Activated naive CD4-positive, alpha-beta T cell treated with Interleukin-2 at 50 U/mL for 16 hours (primary cell): ENCODE data around the gene CFAP46.
"Not testable (repeated sequence)": the region's sequence is repeated elsewhere in the genome, so short reads cannot be mapped to it uniquely, and the experiment has no call there.

Source experiments
- DNase-seq: peaks from one replicate; pipeline ENCODE4 v3.0.0-alpha.2; 2020

Gene CFAP46

DNA sequence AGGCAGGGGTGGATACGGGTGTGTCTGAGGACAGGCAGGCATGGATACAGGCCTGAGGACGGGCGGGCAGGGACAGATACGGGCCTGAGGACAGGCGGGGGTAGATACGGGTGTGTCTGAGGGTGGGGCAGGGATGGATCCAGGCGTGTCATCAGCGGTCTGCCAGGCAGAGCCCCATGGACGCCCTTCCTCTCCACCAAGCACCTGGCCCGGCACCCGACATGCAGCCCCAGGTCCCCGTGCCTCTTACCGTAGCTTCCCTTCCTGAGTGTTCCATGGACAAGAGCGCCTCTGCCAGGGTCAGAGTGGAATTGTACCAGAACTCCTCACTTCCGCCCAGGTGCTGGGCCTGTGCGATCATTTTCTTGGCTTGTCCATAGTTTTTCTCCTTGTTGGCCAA lies 81.8 kb downstream of the CFAP46 start:
- no peak for DNase-seq

DNA sequence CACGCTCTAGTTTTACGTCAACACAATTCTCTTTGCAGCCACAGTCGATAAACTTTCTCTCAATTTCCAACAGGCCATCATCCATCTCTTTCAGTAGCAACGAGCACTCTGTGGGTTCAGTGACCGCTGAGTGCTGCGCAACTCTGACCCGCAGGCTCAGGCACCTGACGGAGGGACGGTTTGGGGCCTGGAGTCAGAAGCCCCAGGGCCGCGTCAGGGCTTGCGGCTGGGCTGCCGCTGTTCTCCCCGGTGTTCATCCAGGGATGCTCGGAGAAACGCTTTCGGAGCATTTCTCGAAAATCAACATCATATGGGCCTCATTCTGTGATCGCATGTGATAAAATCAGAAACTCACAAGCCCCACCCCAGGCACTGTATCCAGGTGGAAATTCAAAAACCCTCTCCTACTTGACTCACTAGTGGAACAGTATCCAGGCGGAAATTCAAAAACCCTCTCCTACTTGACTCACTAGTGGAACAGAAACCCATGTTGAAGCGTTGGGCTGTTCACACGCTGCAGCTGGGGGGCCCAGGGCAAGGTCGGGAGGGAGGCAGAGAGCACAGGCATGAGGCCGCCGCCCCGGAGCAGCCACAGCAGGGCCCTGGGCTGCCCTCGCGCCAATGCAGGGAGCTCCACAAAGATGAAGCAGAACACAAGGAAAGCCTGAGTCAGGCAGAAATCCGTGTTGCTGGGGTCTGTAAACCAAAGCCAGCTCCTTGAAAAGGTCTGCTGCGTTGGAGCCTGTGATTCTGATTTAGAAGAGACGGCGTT lies 83.1 kb downstream of the CFAP46 start:
- no peak for DNase-seq

DNA sequence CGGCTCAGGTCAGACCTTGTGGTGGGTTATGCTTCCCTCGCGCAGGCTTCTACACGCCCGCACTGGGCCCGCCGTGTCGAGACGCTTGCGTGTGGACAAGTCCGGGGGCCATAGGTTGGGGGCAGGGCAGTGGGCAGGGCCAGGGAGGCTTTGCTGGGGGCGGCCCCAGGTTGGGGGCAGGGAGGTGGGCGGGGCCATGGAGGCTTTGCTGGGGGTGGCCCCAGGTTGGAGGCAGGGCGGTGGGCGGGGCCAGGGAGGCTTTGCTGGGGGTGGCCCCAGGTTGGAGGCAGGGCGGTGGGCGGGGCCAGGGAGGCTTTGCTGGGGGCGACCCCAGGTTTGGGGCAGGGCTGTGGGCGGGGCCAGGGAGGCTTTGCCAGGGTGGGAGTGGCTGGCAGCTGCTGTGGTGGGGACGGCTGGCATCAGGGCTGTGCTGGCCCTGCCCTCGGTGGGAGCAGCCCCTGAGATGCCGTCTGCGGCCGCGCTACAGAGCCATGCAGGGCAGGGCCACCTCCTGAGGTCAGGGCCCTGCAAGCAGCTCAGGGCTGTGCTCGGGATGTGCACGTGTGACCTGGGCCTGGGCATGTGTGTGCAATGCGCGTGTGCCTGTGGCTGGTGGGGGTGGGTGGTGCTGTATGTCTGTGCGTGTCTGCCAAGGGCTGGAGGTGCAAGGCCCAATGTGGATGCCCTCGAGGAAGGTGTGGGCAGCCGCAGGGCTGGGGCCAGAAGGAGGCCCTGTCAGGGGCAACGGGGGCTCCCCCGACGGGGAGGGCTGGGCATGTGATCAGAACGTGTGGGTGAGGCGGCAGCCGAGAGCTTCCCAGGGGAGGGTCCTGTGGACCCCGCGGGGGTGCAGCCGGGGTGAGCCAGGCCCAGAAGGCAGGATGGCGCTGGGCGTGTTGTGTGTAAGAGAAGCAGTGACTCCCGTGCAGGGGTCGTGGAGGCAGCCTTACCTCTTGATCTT lies 84.0 kb downstream of the CFAP46 start:
- DNase-seq: no peak

DNA sequence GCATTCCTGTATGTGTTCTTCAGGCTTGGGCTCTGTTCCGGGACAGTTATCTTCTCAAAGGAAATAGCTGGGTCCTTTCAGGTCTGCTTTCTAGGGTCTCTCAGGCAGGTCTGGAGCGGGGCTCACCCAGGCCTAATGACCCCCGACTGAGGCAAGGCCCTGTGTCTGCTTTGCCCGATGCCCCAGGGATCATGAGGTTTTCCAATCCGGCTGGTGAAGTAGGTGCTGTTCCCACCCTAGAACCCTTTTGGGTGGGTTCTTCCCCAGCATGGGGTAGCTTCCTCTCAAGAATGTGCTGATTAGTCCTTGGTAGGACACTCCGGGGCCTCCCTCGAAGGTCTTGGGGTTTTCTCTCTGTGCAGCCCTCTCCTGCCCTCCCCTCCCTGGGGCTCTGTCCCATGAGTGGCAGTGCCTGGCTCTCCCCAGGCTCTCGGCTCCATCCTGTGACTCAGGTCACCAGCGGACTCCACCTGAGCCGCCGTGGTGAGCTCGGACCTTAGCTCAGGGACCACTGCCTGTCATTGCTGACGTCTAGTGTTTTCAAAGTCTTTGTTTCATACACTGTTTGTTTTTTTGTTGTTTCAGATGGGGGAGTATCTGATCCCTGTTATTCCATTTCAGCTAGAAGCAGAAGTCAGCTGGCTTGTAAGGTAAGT lies 85.4 kb downstream of the CFAP46 start:
- DNase-seq: no peak

DNA sequence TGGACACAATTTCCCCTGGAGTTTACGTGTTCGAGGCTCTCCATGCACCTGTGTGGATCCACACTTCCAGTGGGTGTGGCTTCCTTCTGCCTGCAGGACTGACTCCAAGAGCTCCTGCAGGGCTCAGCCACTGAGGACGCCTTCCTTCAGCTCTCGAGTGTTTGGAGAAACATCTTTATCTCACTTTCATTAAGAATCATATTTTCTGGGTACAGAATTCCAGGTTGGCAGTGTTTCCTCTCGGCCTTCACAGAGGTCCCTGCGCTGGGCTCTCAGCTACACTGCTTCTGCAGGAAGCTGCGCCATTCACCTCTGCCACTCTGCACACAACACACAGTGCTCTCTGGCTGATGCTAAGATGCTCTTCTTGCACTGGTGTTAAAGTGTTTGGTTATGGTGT lies 86.5 kb downstream of the CFAP46 start:
- DNase-seq: no peak

DNA sequence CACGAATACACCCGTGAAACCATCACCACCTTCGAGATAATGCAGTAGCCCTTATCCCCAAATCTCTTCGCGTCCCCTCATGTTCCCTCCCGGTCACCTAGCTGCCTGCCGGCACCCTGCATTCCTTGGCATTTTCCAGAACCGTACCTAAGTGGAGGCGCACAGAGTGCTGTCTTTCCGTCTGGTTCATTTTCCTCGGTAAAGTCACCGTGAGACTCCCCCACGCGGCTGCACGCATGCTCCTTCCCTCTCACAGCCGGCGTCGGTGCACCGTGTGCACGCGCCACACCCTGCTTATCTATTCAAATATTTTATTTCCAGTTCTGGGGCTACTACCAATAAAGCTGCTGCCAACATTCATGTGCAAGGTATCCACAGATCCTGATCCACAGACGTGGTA lies 90.9 kb downstream of the CFAP46 start:
- no peak for DNase-seq

DNA sequence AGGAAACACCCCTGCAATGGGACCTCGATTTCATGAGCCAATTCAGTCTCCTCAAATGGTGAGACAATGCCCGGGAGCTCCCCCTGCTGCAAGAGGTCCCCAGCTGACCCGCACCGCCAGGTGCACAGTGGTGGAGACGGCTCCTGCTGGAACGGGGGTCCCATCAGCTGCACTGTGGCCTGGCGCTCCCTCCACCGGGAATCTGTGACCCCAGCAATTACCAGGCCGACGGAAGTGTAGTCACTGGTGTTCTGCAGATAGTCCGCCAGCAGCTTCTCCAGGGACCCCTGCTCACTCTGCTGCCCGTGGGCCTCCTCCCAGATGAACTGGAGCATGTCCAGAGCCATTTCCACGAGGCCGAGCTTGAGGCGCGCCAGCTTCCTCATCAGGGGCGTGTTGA lies 91.5 kb downstream of the CFAP46 start:
- no peak for DNase-seq

DNA sequence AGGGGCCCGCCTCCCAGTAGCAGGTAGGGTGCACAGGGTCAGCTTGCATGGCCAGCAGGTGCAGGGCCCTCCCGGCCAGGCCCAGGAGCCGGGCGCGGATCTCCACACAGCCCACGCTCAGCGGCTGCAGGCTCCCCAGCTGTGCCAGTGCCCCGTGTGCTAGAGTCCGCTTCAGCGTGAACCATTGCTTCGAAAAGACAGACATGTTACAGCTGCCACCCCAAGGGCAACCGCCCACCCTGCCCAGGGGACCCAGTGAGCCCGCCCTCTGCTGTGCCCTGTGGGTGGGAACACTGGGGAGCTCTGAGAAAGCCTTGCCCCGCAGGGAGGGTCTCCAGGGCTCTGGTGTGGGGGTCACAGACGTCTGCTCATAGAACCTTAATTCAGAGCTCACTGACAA lies 92.1 kb downstream of the CFAP46 start:
- DNase-seq: no peak

DNA sequence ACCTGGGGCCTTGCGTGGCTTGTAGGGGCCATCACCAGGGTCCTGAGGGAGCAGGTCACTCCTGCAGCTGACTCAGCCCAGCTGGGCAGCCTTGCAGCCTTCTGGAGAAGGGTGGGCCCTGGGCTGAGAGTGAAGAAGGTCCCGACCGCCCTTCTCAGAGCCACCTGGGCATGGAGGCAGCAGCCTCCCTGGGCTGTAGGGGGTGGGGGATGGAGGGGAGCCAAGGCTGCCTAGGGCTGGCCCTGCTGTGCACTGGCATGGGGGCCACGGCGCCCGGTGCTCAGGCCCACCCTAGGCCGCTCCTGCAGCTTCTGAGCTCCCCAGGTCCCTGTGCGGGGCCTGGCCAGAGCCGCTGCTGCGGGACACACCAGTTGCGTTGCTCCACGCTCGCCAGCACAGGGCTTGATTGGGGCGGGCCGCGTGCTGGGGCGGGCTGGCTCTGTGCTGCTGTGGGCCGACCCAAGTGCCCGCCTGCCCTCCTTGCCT lies 92.8 kb downstream of the CFAP46 start:
- no peak for DNase-seq

DNA sequence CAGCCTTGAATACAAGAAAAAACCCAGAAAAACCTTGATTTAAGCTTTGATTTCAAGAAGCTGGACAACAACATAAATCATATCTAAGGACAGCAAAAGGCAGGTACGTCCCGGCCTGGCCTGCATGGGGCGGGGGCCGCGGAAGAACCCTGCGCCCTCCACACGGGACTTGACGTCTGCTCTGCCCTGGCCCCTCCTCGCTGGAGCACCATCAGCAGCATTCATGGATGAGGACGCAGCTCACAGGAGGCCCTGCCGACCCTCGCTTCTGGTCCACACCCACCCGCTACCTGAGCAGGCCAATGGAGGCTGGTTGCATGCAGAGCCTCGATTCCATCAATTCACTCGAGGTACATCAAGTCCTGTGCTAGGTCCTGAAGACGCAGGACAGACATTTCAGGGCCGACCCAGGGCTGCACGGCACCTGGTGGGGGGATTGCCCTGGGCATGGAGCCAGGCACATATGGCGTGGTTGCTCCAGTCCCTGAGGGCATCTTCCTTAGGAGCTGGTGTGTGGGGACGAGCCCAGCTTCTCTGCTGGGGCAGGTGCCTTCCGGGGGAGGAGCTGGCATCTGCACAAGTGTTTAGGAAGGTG lies 93.3 kb downstream of the CFAP46 start:
- no peak for DNase-seq

DNA sequence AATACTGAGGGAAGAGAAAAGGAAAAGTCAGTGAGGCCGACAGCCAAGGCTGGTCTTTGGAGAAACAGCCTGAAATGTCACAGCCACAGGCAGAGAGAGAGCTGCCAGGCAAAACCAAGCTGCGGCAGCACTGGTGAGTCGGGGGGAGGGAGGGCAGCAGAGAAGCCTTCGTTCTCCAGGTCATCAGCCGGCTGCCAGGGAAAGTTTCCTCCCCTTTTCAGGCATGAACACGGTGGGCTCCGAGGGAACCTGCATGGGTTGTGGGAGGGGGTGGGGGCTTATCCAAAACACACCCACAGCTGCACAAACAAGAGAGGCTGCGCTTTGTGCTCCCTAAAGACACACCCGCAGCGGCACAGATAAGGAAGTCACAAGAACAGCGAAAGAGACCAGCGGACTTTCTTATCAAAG lies 94.1 kb downstream of the CFAP46 start:
- DNase-seq: no peak

DNA sequence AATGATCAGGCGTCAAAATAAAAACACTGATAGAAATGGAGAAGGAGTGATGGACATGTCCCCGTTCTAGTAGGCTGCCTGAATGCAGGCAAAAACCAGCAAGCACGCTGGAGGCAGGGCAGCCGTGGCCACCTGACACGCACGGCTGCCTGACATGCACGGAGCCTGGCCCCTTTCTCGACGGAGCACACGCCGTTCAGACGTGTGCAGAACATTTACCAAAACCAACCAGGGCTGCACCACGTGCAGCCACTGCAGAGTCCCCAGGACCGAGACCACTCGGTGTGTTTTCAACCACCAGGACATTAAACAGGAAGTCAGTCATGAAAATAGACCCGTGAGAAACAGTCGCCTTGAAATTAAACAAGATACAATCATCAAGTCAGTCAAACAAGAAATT lies 94.5 kb downstream of the CFAP46 start:
- DNase-seq: no peak

DNA sequence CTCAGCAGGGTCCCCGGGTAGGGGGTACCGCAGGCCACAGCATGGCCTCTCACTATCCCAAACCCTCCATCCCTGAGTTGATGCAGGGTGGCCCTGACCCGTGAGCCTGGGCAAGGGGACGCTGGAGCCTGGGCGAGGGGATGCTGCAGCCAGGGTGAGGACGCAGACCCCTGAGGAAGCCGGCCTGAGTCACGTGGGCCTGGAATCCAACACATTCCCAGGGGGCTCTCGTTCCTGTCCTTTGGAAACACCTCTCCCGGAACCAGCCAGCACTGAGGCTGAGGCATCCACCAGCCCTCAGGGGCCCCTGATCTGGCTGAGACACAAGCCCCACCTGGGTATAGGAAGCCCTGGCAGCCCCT lies 95.0 kb downstream of the CFAP46 start:
- no peak for DNase-seq

DNA sequence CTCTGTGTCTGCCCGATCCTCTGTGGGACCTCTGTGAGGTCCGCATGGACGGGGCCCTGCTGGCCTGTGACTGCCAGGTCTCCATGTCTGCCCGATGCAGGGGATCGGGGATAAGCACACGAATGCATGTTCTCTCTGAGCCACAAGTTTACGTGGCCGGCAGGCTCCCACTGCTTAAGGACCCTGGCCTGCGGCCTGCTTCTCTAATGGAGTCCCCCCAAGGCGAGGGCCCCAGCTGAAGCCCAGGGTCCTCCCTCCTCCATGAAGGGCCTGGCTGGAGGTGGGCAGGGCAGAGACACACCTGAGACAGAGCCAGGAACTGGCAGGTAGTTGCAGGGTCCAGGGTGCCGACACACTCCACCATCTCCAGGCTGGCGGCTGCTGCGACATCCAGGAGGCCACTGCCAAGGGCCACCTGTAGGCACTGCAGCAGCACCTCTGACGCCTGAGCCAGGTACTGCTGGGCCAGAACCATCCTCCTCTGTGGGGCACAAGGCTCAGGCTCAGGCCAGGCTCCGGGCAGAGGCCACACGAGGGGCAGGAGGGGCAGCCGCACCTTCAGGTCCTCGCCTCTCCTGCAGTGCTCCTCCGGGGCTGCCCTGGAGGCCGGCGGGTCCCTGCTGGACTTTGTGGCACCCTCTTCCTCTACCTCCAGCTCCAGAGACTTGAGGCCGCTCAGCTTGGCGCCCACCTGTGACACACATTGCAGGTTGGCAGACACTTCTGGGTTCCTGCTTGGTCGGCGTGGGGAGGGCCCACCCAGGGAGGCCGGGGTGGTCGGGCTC lies 95.5 kb downstream of the CFAP46 start:
- no peak for DNase-seq

DNA sequence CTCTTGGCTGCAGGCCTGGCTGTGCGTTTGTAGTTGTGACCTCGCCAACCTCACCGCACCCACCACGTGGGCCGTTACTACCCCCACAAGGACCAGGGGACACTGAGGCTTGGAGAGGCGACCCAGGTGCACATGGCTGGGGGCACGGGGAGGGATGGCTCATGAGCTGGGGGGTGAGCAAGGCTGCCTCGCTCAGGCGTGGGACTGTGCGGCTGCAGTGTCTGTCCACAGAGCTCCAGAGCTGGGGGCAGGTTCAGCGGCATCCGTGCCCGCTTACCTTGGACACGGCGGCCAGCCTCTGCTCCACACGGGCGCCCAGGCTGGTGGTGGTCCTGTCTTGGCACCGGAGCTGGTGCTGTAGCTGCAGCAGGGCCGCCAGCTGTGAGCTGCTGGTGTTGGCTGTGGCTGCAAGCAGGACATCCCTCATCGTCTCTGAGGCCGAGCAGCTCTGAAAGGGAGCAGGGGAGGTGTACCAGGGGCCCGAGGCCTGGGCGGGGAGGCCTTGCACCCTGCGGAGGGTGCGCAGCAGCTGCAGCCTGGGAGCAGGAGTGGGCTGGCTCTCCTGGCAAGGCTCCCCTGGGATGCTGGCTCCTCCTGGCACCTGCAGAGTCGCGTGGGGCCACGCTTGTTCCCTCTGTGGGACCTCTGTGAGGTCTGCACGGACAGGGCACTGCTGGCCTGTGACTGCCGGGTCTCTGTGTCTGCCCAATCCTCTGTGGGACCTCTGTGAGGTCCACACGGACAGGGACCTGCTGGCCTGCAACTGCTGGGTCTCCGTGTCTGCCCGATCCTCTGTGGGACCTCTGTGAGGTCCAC lies 96.4 kb downstream of the CFAP46 start:
- no peak for DNase-seq

DNA sequence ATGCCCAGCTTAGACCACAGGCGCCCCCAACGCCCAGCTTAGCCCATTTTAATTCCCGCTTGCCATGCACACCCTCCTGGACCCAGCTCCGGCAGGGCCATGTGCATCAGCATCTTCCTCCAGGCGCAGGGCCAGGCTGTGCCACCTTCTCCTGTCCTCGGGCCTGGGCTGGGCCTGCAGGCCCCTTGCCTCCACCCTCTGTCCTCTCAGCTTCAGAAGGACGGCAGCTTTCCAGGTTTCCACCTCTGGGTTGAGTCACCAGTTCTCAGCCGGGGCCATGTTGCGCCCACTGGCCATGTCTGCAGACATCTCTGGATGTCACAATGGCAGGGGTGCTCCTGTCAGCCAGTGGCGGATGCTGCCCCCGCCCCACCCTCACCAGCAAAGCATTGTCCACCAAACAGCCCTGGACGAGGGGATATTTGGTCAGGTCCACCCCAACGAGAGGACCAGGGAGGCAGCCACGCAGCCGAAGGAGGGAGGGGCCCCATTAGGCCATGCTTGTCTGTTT lies 97.3 kb downstream of the CFAP46 start:
- no peak for DNase-seq

DNA sequence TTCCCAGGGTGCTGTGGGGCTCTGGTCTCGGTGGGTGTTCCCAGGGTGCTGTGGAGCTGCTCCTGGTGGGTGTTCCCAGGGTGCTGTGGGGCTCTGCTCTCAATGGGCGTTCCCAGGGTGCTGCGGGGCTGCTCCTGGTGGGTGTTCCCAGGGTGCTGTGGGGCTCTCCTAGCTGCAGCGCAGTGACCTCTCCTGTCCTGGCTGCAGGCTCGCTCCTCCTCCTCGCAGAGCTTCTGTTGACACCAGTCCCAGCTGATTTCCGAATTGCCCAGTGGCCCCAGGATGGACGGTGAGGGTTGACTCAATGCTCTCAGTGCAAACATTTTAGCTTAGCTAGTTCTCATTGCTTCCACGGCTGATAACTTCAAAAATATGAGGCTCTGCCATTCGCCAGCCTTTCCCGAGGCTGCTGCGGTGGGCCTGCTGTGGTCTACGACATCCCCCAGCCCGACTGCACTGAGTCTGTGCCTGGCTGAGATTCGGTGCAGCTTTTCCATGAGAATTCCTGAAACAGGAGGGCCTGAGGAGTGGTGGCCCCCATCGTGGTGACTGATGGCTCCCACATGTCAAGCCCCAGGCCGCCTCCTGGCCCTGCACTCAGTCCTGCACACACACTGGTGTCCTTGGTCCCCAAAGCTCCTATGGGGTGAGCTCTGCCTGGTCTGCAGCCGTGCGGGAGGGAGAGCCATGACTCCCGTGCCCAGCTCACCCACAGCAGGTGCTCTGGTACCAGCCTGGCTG lies 98.1 kb downstream of the CFAP46 start:
- DNase-seq: no peak

DNA sequence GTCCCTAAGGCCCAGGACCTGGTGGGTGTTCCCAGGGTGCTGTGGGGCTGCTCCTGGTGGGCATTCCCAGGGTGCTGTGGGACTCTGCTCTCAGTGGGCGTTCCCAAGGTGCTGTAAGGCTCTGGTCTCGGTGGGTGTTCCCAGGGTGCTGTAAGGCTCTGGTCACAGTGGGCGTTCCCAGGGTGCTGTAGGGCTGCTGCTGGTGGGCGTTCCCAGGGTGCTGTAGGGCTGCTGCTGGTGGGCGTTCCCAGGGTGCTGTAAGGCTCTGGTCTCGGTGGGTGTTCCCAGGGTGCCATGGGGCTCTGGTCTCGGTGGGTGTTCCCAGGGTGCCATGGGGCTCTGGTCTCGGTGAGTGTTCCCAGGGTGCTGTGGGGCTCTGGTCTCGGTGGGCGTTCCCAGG lies 99.1 kb downstream of the CFAP46 start:
- DNase-seq: not testable (repeated sequence)

DNA sequence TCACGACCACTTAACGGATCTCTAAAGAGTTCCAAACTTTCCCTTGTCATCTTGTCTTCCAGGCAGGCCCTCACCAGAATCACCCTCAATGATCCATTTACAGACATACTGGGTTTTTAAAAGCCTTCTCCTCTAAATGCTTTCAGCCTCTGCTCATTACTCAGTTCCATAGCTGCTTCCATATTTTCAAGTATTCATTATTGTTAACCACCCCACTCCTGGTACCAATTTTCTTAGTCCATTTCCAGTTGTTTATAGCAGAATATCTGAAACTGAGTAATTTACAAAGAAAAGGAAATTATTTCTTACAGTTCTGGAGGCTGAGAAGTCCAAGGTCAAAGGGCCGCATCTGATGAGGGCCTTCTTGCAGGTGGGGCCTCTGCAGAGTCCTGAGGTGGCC lies 100.0 kb downstream of the CFAP46 start:
- no peak for DNase-seq

DNA sequence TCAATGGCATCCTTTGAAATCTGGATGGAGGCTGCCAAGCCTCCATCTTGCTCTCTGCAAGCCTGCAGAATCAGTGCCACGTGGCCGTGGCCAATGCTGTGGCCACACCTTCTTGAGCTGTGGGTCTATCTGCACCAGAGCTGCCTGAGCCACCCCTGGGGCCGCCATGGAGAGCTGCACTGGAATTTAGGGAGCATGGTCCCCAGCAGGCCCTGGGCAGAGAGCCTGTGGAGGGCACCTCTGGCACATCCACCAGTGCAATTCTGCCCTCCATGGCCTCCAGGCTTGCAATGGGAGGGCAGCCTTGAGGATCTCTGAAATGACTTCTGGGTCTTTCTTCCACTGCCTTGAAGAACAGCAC lies 100.8 kb downstream of the CFAP46 start:
- no peak for DNase-seq
